GM18498 (cell line): ENCODE results near the gene SLC35C1.
"Not testable (repeated sequence)": the region's sequence is repeated elsewhere in the genome, so short reads cannot be mapped to it uniquely, and the experiment has no call there.

Source experiments
- ATAC-seq: cut with Tn5 transposase; IDR thresholded peaks from one replicate; pipeline ENCODE4 v1.9.1; 2021; ENCODE audit warnings: mild to moderate bottlenecking, moderate library complexity; ENCODE audit not compliant: unreplicated experiment

Gene SLC35C1

DNA sequence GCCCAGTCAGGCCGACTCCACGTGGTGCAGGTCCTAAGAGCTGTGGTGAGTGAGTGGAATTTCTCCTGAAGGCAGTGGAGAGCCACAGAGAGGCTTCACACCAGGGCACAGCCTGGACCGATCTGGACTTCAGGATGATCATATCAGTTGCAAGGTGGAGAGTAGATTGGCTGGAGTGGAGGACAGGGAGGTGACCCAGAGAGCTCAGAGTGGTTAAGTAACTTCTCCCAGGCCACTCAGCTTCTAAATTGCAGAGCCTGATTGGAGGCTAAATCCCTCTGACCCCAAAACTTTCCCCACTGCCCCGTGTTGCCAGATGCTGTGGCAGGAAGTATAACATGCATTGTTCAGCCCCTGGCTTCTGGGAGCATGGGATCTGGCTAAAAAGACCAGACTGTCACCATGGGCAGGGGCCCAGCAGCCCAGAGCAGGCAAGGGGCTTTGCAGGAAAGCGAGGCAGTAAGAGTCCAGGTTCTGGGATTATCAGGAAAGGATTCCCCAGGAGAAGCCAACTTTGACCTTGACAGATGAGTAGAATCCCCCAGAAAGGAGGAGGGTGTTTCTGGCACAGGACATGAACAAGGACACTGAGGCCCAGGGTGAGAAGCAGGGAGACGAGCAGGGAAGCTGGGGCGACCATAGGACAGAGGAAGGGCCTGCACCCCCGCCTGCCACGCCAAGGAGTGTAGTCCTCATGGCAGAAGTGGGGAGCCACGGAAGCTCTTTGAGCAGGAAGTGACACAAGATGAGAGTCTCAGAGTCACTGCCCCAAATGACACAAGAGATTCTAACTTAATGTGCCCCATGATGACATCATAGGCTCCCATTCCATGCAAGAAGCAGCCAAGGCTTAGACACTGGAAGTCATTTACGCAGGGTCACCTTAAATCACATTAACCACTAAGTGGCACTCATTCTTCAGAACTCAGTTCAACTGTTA, 4.8 kb downstream of the SLC35C1 start:
- ATAC-seq, result no peak

- no peak for ATAC-seq
Measured at GRCh38 chr11:45810431-45811108, 5.6 kb downstream of the SLC35C1 start.

DNA sequence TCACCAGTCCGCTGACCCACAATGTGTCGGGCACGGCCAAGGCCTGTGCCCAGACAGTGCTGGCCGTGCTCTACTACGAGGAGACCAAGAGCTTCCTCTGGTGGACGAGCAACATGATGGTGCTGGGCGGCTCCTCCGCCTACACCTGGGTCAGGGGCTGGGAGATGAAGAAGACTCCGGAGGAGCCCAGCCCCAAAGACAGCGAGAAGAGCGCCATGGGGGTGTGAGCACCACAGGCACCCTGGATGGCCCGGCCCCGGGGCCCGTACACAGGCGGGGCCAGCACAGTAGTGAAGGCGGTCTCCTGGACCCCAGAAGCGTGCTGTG, 6.1 kb downstream of the SLC35C1 start:
- ATAC-seq, result no peak

DNA sequence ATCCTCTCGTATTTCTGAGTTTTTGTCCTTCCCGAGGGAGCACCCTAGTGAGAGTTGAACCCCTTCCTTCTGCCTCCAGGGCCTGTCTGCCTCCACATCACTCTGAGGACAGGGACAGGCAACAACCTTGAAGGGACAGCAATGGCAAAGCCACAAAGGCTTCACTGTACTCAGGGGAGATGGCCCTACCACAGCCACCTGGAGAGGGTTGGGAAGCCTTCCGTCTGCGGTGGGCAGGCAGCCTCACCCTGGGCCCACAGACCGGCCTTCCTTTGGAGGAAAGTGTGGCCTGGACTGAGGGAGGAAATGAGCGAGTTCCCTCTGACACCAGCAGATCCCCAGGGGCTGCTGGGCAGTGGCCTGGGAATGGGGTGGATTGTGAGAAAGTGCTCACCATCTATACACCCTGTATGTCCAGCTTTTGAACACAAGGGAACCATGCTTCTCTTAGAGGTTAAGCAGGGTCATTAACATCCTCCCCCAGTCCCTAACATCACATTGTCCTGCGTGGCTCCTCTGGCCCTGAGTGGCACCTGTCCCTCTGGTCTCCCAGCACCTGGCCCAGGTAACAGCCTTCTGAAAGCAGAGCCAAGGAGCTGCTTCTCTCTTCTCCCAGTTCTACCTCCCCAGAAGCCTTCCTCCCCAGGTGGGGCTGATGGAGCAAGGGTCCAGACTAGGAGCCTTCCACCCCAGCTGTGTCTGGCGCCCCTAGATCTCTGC, 6.8 kb downstream of the SLC35C1 start:
- no peak for ATAC-seq

GRCh38 chr11:45812581-45813548, 7.9 kb downstream of the SLC35C1 start:
- ATAC-seq, result no peak

DNA sequence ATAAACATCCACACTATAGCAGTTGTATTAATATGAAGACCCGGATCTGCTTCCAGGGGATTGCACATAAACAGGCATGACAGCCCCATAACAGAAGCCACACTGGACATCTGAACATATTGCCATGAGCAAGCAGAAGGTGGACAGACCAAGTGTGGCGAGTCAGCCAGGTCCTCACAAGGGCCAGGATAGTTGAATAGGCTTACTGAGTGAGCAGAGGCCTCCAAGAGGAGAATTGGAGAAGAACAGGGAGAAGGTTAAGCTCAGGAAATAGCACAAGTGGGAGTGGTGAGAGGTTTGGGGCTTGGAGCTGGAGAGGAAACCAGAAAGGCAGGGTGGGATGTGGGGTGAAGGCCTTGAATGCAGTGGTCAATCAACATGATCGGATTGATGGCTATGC, 10.8 kb downstream of the SLC35C1 start:
- ATAC-seq, result no peak

DNA sequence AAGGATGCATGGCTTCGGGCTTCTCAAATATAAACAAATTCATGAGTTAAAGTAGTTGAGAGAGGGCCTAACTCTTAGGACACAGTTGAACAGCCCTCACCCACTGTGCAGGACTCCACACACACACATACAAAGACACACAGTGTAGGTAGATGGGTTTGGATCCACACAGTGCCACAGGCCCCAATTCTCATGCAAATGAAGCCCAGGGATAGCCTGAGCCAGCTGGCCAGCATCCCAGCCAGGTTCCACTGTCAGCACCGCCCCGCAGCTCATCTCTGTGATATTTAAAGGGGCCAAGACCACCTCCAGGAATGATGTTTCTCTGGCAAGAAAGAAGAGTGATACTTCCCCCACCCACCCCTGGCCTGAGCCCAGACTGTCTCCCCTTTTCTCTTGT, 11.7 kb downstream of the SLC35C1 start:
- no peak for ATAC-seq

GRCh38 chr11:45817191-45817590, 12.2 kb downstream of the SLC35C1 start:
- ATAC-seq, result peak; percentile 76

DNA sequence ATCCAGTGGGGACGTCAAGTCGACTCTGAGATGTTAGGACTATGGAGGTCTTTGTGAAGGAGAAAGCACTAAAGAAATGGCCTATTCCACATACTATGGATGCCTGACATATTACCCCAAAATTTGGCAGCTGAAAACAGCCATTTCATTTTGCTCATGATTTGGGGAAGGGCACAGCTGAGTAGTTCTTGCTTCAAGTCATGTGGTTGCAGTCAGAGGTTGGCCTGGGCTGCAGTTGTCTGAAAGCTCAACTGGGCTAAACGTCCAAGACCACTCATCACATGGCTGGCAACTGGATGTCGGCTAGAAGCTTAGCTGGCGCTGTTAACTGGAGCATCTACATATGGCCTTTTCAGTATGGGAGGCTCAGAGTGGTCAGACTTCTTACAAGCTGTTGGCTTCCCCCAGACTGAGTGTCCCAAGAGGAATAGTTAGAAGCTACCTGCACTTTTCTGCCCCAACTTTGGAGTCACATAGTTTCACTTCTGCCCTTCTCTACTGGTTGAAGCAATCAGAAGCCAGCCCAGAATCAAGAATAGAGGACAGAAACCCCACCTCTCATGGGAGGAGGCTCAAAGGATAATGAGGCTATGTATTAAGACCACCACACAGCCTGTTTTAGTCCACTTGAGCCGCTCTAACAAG, 14.1 kb downstream of the SLC35C1 start:
- no peak for ATAC-seq

GRCh38 chr11:45820211-45820857, 15.4 kb downstream of the SLC35C1 start:
- no peak for ATAC-seq

DNA sequence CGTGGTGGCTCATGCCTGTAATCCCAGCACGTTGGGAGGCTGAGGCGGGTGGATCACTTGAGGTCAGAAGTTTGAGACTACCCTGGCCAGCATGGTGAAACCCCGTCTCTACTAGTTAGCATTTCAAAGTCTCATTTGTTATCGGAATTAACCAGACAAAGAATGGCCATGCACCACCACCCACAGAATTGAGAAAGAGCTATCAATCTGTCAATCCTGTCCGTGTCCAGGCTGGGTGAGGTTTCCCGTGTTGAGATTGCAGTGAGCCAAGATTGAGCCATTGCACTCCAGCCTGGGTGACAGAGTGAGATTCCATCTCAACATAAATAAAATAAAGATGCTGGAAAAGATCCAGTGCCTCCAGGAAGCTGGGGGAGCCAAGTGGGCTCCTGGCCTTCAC, 21.5 kb downstream of the SLC35C1 start:
- not testable (repeated sequence) for ATAC-seq

- no peak for ATAC-seq
Measured at GRCh38 chr11:45827123-45827522, 22.2 kb downstream of the SLC35C1 start.

GRCh38 chr11:45828996-45829395, 24.0 kb downstream of the SLC35C1 start:
- ATAC-seq, result no peak

GRCh38 chr11:45830596-45830995, 25.6 kb downstream of the SLC35C1 start:
- no peak for ATAC-seq

- ATAC-seq, result no peak
Measured at GRCh38 chr11:45832811-45833441, 28.0 kb downstream of the SLC35C1 start.

- ATAC-seq, result no peak
Measured at GRCh38 chr11:45833761-45834160, 28.8 kb downstream of the SLC35C1 start.

DNA sequence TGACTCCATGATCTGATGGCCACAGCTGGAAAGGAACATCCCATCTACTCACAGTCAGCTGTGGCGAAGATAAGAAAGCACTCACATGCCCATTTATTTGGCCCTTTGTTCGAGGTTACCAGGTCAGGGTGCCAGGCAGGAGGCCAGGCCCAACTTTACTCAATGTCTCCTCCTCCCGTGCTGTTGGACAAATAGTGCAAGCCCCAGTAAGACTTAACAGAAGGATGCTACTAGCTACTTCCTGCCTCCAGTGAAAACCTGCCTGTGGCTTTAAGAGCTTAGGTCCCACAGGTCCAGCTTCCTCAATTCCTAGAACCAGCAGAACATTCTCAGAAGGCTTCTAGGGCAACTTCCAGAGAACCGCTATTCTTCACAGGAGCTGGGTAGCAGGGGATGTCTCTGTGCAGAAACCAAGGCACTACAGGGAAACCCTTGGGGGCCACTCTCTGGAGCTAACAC, 29.4 kb downstream of the SLC35C1 start:
- ATAC-seq, result no peak

GRCh38 chr11:45839204-45839603, 34.3 kb downstream of the SLC35C1 start:
- ATAC-seq, result no peak

GRCh38 chr11:45840251-45840650, 35.3 kb downstream of the SLC35C1 start:
- not testable (repeated sequence) for ATAC-seq
